SIG-M5 (cell line): Measurements from ENCODE around the gene SSC5D.

Experiments used
- DNase-seq: peaks from one replicate; lab custom pipeline; 2025; lab: John Stamatoyannopoulos, UW

Gene SSC5D

GRCh38 chr19:55536951-55537740 lies 48.9 kb downstream of the SSC5D start, which contains the start of gene SBK2:
SBK2 (minus strand) TSS chr19:55537133; CDS start chr19:55536294, 839 bp downstream.
- DNase-seq: no peak

GRCh38 chr19:55537741-55538111 lies 49.5 kb downstream of the SSC5D start:
- DNase-seq: no peak

GRCh38 chr19:55538132-55538531 lies 49.9 kb downstream of the SSC5D start:
- DNase-seq: no peak

DNA sequence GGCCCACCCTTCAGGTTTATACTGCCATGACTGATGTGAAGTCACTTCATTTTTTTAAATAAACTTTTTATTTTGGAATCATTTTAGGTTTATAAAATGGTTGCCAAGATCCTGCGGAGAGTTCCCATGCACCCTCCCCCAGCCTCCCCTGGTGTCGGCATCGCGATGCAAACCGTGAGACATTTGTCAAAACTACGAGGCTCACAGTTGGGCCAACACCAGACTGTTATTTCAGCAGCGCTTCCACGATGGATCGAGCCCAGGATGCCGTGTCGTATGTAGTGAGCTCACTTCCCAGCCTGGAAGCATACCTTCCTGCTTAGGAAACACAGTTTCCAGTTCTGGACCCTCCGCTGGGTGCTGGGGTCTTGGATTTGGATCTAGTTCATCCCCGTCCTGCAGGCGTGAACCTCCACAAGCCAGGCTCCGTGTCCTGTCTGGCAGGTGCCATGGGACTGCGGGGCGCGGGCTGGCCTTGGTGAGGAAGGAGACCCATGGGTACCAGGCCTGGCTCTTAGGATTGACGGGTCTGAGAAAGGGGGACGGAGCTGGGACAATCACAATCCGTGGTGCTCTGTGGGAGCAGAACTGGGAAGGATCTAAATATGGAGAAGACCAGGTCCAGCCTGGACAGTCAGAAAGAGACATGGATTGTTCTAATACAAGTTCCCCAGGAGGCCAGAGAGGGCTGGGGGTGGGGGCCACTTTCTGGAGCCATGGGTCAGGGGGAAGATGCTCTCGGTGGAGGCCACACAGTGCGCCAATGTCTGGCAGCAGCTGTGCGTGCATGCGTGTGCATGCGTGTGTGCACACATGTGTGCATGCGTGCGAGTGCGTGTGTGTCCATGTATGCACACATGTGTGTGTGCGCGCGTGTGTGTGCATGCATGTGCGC lies 51.1 kb downstream of the SSC5D start:
- DNase-seq: no peak

DNA sequence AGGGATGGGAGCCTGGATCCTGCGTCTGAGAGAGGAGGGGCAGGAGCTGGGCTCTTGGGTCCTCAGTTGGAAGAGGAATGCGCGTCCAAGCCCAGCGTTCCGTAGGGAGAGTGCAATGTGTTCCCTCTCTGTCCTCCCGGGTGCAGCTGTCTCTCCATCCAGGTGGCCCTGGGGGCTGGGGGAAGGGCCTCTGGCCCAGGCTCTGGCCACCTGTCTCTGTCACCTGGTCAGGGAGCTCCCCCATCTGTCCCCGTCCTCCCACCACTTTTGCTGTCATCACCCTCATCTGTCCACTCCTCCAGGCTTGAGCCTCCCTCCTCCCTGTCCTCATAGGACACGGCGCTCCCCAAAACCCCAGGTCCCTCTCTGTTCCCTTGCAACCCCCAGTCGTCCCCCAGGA lies 52.4 kb downstream of the SSC5D start:
- no peak for DNase-seq

- no peak for DNase-seq
These were observed 52.9 kb downstream of the SSC5D start for GRCh38 chr19:55541091-55541490.

GRCh38 chr19:55542292-55542855 lies 54.1 kb downstream of the SSC5D start:
- DNase-seq: no peak

DNA sequence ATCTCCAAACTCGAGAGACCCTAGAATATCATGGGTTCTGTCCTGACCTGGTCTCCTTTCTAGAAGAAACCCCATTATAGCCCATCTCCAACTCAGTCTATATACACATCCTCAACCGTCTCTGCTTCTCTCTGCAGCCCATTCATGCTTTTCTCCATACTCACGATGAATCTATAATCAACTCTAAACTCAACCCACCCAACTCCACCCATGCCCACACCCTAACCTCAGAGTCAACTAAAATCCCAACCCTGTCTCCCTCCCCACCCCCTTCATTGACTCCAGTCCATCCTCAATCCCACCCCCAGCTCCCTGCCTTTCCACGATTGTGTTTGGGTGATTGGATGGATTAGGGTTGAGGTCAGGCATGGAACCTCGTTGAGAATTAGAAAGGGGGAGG lies 55.3 kb downstream of the SSC5D start:
- DNase-seq: no peak

- DNase-seq: no peak
These were observed 55.8 kb downstream of the SSC5D start for GRCh38 chr19:55544014-55544413.

DNA sequence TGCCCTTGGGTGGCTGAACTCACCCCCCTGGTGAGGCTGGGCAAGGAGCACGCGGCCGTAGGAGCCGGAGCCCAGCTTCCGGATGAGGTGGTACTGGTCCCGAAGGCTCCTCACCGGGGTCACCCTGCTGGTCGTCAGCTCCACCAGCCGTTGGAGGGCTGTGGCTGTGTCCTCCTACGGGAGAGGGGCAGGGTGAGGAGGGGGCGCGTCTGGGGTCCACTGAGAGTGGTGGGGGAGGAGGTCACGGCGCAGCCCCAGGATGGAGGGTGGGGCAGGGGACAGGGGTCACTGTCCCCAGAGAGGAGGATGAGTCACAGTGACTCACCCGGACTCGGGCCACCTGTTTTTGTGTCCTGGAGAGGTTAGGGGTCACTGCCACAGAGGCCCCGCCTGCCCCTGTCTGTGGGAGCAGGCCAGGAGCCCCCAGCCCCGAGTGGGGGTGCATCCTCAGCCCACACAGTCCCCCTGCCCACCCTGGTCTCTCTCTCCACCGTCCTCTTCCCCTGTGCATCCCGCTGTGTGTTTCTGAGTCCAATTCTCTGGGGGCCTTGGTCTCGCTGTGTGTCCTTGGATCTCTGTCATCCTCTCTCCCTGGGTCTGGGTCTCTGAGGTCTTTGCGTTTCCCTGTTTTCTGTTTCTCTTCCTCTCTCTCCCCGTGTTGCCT lies 56.7 kb downstream of the SSC5D start:
- no peak for DNase-seq

- no peak for DNase-seq
These were observed 57.2 kb downstream of the SSC5D start, which contains the start of gene SBK3 for GRCh38 chr19:55545443-55545842. SBK3 (minus strand) TSS chr19:55545543; CDS start chr19:55545543, 0 bp downstream.

DNA sequence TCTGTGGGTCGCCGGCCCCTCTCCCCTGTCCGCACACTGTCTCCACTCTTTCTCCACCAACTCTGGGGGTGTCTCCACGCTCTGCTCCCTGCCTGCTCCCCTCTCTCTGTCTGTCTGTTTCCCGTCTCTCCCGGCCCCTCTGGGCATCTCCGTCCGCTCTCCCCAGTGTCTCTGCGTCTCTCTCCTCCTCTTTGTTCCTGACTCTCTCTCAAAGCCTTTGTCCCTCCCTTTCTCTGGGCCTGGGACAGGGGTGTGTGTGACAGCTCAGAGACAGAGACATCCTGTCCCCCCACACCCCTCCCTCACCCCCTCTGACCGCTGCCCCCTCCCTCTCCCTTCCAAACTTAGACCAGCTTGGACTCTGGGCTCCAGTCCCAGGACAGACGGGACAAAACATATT lies 57.8 kb downstream of the SSC5D start:
- no peak for DNase-seq

DNA sequence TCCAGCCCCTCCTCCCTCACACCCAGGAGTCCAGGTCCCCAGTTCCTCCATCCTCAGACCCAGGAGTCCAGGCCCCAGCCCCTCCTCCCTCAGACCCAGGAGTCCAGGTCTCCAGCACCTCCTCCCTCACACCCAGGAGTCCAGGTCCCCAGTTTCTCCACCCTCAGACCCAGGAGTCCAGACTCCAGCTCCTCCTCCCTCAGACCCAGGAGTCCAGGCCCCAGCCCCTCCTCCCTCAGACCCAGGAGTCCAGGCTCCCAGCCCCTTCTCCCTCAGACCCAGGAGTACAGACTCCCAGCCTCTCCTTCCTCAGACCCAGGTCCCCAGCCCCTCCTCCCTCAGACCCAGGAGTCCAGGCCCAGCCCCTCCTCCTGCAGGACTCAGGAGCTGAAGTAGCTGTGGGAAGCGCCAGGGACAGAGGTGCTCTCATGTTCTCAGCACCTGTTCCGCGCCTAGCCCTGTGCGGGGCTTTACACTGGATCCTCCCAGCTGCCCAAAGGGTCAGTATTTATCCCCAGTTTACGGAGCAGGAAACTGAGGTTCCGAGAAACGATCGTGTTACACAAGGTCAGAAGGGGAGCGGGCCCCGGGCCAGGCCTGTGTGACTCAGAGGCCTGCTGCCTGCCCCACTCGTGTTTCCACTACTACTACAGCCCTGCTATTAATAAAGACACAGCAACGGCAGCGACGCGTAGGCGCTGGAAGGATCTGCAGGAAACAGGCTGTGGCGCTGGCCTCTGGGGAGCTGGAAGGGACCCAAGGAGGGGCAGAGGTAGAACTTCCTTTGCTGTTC lies 58.8 kb downstream of the SSC5D start:
- no peak for DNase-seq

GRCh38 chr19:55549500-55550320 lies 61.5 kb downstream of the SSC5D start:
- DNase-seq: no peak

GRCh38 chr19:55550321-55550650 lies 62.0 kb downstream of the SSC5D start:
- no peak for DNase-seq

GRCh38 chr19:55552206-55552605 lies 64.0 kb downstream of the SSC5D start:
- no peak for DNase-seq

- DNase-seq: no peak
These were observed 64.4 kb downstream of the SSC5D start for GRCh38 chr19:55552620-55553019.

DNA sequence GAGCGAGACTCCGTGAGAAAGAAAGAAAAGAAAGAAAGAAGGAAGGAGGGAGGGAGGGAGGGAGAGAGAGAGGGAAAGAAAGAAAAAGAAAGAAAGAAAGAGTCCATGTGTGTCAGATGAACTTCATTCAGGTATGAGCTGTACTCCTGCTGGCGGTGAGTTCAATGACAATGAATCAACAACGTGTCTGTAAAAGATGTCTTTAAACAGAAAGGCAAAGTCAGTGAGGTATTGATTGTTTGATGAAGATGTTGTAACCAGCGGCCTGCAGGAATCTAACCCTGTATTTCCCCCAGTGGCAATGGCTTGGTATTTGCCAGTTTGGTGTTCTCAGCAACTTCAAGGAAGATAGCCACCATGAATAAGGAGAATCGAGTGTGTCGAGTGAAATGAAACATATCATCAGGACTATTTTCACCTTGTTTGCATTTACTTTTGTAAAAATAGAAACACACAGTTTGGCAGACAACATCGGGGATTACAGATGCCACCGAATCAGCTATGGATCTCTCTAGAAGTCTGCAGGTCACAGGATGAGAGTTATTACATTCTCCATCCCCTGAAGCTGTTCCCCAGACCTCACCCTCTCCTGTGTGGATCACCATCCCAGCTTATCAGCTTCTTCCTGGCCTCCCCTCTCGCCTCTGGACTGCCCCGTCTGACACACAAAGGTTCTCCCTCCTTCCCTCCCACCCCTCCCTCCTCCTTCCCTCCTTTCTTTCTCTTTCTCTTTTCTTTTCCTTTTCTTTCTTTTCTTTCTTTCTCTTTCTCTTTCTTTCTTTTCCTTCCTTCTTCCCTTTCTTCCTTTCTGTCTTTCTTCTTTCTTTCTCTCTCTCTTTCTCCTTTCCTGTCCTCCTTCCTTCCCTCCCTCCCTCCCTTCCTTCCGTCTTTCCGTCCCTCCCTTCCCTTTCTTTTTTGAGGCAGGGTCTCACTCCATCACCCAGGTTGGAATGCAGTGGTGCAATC lies 65.3 kb downstream of the SSC5D start:
- no peak for DNase-seq

- no peak for DNase-seq
These were observed 66.1 kb downstream of the SSC5D start for GRCh38 chr19:55554302-55554701.
